Liver (tissue), 9 donors: ENCODE data around the gene PHF23. TPM values are rescaled to one million over a fixed set of nuclear protein-coding genes. Genes with fewer than 3 reads are reported as not detected.

Experiments
- DNase-seq: peaks from one replicate; pipeline ENCODE4 v3.0.0-alpha.2; 2017; ENCODE audit warnings: low spot score
- H3K27ac ChIP-seq, 2 donors: one replicate each; pipeline ENCODE4 v1.7.0; 2013; ENCODE audit warnings: inconsistent platforms in 2 of 2, low read length in 2 of 2, control low read depth in 1 of 2, low read depth in 1 of 2, mild to moderate bottlenecking in 1 of 2
- H3K27me3 ChIP-seq, 4 donors: one replicate each; pipeline versions ENCODE4 v1.6.1 to v1.7.0; 2013; ENCODE audit warnings: low read length in 3 of 4, inconsistent platforms in 1 of 4, mild to moderate bottlenecking in 1 of 4, moderate library complexity in 1 of 4; ENCODE audit not compliant: control insufficient read depth in 4 of 4, insufficient read depth in 4 of 4
- H3K36me3 ChIP-seq, 4 donors: one replicate each; pipeline versions ENCODE4 v1.6.1 to v1.7.0; 2013; ENCODE audit warnings: low read length in 3 of 4, mild to moderate bottlenecking in 3 of 4, low read depth in 1 of 4, moderate library complexity in 1 of 4; ENCODE audit not compliant: control insufficient read depth in 4 of 4, insufficient read depth in 3 of 4
- H3K4me1 ChIP-seq, 4 donors: one replicate each; pipeline versions ENCODE4 v1.6.1 to v1.7.0; 2013; ENCODE audit warnings: low read length in 3 of 4, mild to moderate bottlenecking in 3 of 4, moderate library complexity in 1 of 4; ENCODE audit not compliant: control insufficient read depth in 4 of 4, insufficient read depth in 4 of 4
- H3K4me3 ChIP-seq, 3 donors: one replicate each; pipeline versions ENCODE4 v1.6.1 to v1.7.0; 2013; ENCODE audit warnings: low read length in 3 of 3, control low read depth in 1 of 3, low read depth in 1 of 3, mild to moderate bottlenecking in 1 of 3
- H3K9ac ChIP-seq, 2 donors: one replicate each; pipeline ENCODE4 v1.7.0; 2013; ENCODE audit warnings: low read length in 2 of 2, mild to moderate bottlenecking in 2 of 2, moderate library complexity in 2 of 2, control low read depth in 1 of 2, low read depth in 1 of 2
- H3K9me3 ChIP-seq, 4 donors: one replicate each; pipeline versions ENCODE4 v1.6.1 to v1.7.0; 2013; ENCODE audit warnings: low read length in 3 of 4; ENCODE audit not compliant: control insufficient read depth in 4 of 4
- ATF3 ChIP-seq: IDR thresholded peaks from 2 replicates; pipeline ENCODE4 v1.6.1; 2016; ENCODE audit warnings: antibody characterized with exemption
- CTCF ChIP-seq: fragments of 150-350 bp; IDR thresholded peaks from 2 replicates; pipeline ENCODE4 v1.5.1; 2017; ENCODE audit warnings: improper control_type of control experiment, low read depth, low read length; ENCODE audit not compliant: missing input control
- EGR1 ChIP-seq, 2 donors: IDR thresholded peaks; 2 replicates each; pipeline ENCODE4 v1.6.1; 2016 to 2018; ENCODE audit warnings: antibody characterized with exemption in 2 of 2, low read depth in 2 of 2
- FOXA1 ChIP-seq: IDR thresholded peaks from 2 replicates; pipeline ENCODE4 v1.6.1; 2016; ENCODE audit warnings: antibody characterized with exemption
- FOXA2 ChIP-seq: IDR thresholded peaks from 2 replicates; pipeline ENCODE4 v1.6.1; 2016; ENCODE audit warnings: antibody characterized with exemption
- GABPA ChIP-seq, 2 donors: IDR thresholded peaks in 1 of 2; conservative IDR thresholded peaks in 1 of 2; 2 replicates each; pipeline ENCODE4 v1.6.1; 2016; ENCODE audit warnings: antibody characterized with exemption in 2 of 2, mild to moderate bottlenecking in 1 of 2, moderate library complexity in 1 of 2
- HNF4A ChIP-seq, 2 donors: conservative IDR thresholded peaks; 2 replicates each; pipeline ENCODE4 v1.6.1; 2016; ENCODE audit warnings: antibody characterized with exemption in 2 of 2, mild to moderate bottlenecking in 2 of 2
- HNF4G ChIP-seq: IDR thresholded peaks from 2 replicates; pipeline ENCODE4 v1.6.1; 2016; ENCODE audit warnings: antibody characterized with exemption
- JUND ChIP-seq, 2 donors: IDR thresholded peaks; 2 replicates each; pipeline ENCODE4 v1.6.1; 2016; ENCODE audit warnings: antibody characterized with exemption in 2 of 2
- MAX ChIP-seq: IDR thresholded peaks from 2 replicates; pipeline ENCODE4 v1.6.1; 2016; ENCODE audit warnings: antibody characterized with exemption
- NR2F2 ChIP-seq: IDR thresholded peaks from 2 replicates; pipeline ENCODE4 v1.6.1; 2016; ENCODE audit warnings: antibody characterized with exemption
- RAD21 ChIP-seq, 2 donors: IDR thresholded peaks; 2 replicates each; pipeline ENCODE4 v1.6.1; 2016; ENCODE audit warnings: antibody characterized with exemption in 2 of 2, mild to moderate bottlenecking in 2 of 2
- REST ChIP-seq: IDR thresholded peaks from 2 replicates; pipeline ENCODE4 v1.6.1; 2016; ENCODE audit warnings: antibody characterized with exemption, mild to moderate bottlenecking
- RXRA ChIP-seq, 2 donors: IDR thresholded peaks; 2 replicates each; pipeline ENCODE4 v1.6.1; 2017 to 2018; ENCODE audit warnings: antibody characterized with exemption in 2 of 2, mild to moderate bottlenecking in 1 of 2
- SP1 ChIP-seq: IDR thresholded peaks from 2 replicates; pipeline ENCODE4 v1.6.1; 2018; ENCODE audit warnings: antibody characterized with exemption, mild to moderate bottlenecking
- TAF1 ChIP-seq: conservative IDR thresholded peaks from 2 replicates; pipeline ENCODE4 v1.6.1; 2016; ENCODE audit warnings: antibody characterized with exemption, mild to moderate bottlenecking
- YY1 ChIP-seq: IDR thresholded peaks from 2 replicates; pipeline ENCODE4 v1.6.1; 2016; ENCODE audit warnings: antibody characterized with exemption, mild to moderate bottlenecking
- ZBTB33 ChIP-seq: IDR thresholded peaks from 2 replicates; pipeline ENCODE4 v1.6.1; 2016; ENCODE audit warnings: antibody characterized with exemption
- WGBS: extraction: QIAGEN DNeasy Blood & Tissue Kit; methylation state at CpG from one replicate; pipeline ENCODE4 v1.1.7; 2013; 5-methylcytosine and 5-hydroxymethylcytosine counted together
- polyA plus RNA-seq, 2 donors: library from polyadenylated mRNA; stranded (reverse) in 1 of 2; unstranded in 1 of 2; fragments of 200-250 nt in 1 of 2; fragments of >200 nt in 1 of 2; fragmentation: Nextera tagmentation in 1 of 2; extraction: Ambion mirVana in 1 of 2; gene quantifications; one replicate each; pipeline versions ENCODE4 v1.2.1 to v1.2.3, GENCODE V29; 2013 to 2015
- total RNA-seq, 2 donors: library from RNA; depleted of rRNA; stranded (reverse); fragments of >200 nt; gene quantifications; one replicate each; pipeline ENCODE4 v1.2.3, GENCODE V29; 2014
- donor health status: healthy.
- donor health status: healthy.
- donor health status: healthy.
- donor health status: healthy.
- donor health status: healthy.

Gene PHF23
- total and polyA plus RNA-seq, 4 donors = 14.0 to 18.3 (median 15.2) TPM

GRCh38 chr17:7280519-7281073 is 41.3 kb upstream of the PHF23 start:
- peaks cover 9 to 19% (median 13%) of the 10 kb centered on the region in 4 donors for H3K4me1 ChIP-seq
- H3K9ac ChIP-seq = peak overlapping the region; percentile 1 to 17
- under 1% methylated on average over 29 of the region's 29 CpGs for WGBS
- no peak for TF ChIP-seq GABPA (IDR thresholded peaks at IDR 0.05 in 1 of 2, conservative IDR thresholded peaks at IDR 0.05 in 1 of 2)
- TF ChIP-seq MAX = no peak
- no peak for TF ChIP-seq EGR1 (IDR thresholded peaks at IDR 0.05; ENCODE audit: low read depth in 2 of 2)
- TF ChIP-seq ZBTB33 = no peak
- peak; percentile 98 for TF ChIP-seq CTCF
- TF ChIP-seq HNF4A (conservative IDR thresholded peaks at IDR 0.05) = peak; percentile 14 to 34
- no peak for TF ChIP-seq HNF4G
- TF ChIP-seq RXRA (IDR thresholded peaks at IDR 0.05) = peak in 1 of 2 donors; percentile 18
- TF ChIP-seq YY1 = no peak
- TF ChIP-seq REST = no peak
- peak; percentile 47 for TF ChIP-seq SP1
- peak; percentile 48 for TF ChIP-seq TAF1
- TF ChIP-seq ATF3 = no peak
- TF ChIP-seq FOXA2 = no peak
- TF ChIP-seq FOXA1 = peak; percentile 38
- TF ChIP-seq RAD21 (IDR thresholded peaks at IDR 0.05) = peak; percentile 98 to 99
- TF ChIP-seq NR2F2 = peak; percentile 53
- no peak for TF ChIP-seq JUND (IDR thresholded peaks at IDR 0.05)
- no peaks in the 10 kb centered on the region for H3K36me3 ChIP-seq
- no peaks in the 10 kb centered on the region for H3K9me3 ChIP-seq
- H3K27me3 ChIP-seq = no peaks in the 10 kb centered on the region
- peak; percentile 92 for DNase-seq
- peak overlapping the region; percentile 88 to 94 for H3K27ac ChIP-seq
- peak overlapping the region; percentile 1 to 50 (median 44) for H3K4me3 ChIP-seq
